Pancreas (tissue), 10 donors: ENCODE data around the gene LRWD1. TPM values are rescaled to one million over a fixed set of nuclear protein-coding genes. Genes with fewer than 3 reads are reported as not detected.
A peak's percentile ranks its signal among the peaks of the same experiment; 100 is the strongest.

ENCODE experiments used
- ATAC-seq, 4 donors: fragments of 200-7000 bp; cut with Tn5 transposase; one replicate each; pipeline versions ENCODE4 v1.8.0 to v1.9.1; 2020; ENCODE audit warnings: mild to moderate bottlenecking in 4 of 4, moderate library complexity in 4 of 4
- DNase-seq, 6 donors: peaks; one replicate each; pipeline ENCODE4 v3.0.0-alpha.2; 2020
- FAIRE-seq: peaks from 2 replicates; lab custom pipeline; 2012; peaks lifted over from hg19 to GRCh38; lab: Jason Lieb, UNC
- H3K27ac ChIP-seq, 4 donors: fragments of 200-600 bp; sonication (generic); 1 replicate in 3 of 4; 2 replicates in 1 of 4; pipeline versions ENCODE4 v1.5.0 to v1.8.0; 2020
- H3K27me3 ChIP-seq, 4 donors: fragments of 200-600 bp; one replicate each; pipeline ENCODE4 v1.8.0; 2021
- H3K36me3 ChIP-seq, 3 donors: fragments of 200-600 bp; sonication (generic) in 1 of 3; one replicate each; pipeline versions ENCODE4 v1.5.0 to v1.8.0; 2020 to 2021
- H3K4me1 ChIP-seq, 3 donors: fragments of 200-600 bp; one replicate each; pipeline ENCODE4 v1.8.0; 2021
- H3K4me3 ChIP-seq, 4 donors: fragments of 200-600 bp; sonication (generic) in 2 of 4; one replicate each; pipeline versions ENCODE4 v1.5.0 to v1.8.0; 2020 to 2021
- H3K9me3 ChIP-seq, 4 donors: fragments of 200-600 bp; one replicate each; pipeline ENCODE4 v1.8.0; 2021
- WGBS, 2 donors: extraction: QIAGEN DNeasy Blood & Tissue Kit; methylation state at CpG; one replicate each; pipeline ENCODE4 v1.1.7; 2013; 5-methylcytosine and 5-hydroxymethylcytosine counted together
- intact Hi-C, 3 donors: fragments of 100-400 bp; cut with DNase I; formaldehyde crosslinking; loops; one replicate each; pipeline versions ENCODE4 v1.11.1 to v1.14.2; 2022
- polyA plus RNA-seq, 2 donors: library from polyadenylated mRNA; stranded (reverse); fragments of 200-250 nt; gene quantifications; one replicate each; pipeline ENCODE4 v1.2.3, GENCODE V29; 2013
- total RNA-seq, 6 donors: library from RNA; stranded (reverse); fragmentation: NEBNext Ultra II Directional in 4 of 6; extraction: Animal tissue kit (Norgen Biotek cat#: 25700) in 4 of 6; gene quantifications; one replicate each; pipeline versions ENCODE4 v1.2.1 to v1.2.4, GENCODE V29; 2021 to 2023
- TF ChIP-seq, protein P1 (sequence below), 4 donors: fragments of 200-600 bp; sonication (generic) in 3 of 4; IDR thresholded peaks; one replicate each; pipeline versions ENCODE4 v1.5.0 to v1.8.0; 2021; ENCODE audit warnings: antibody characterized with exemption in 4 of 4
- donor health status: healthy with polysubstance abuse.
- donor health status: DM: no; HTN: no; CAD: no; lungs with moderate emphysema.
- donor health status: DM: no; HTN: no; CAD: no.
- donor health status: control.
- donor health status: control.
- donor health status: Bipolar disorder and iron deficiency.
- donor health status: DM: yes; HTN: yes; CAD: no.
- donor health status: DM: no; HTN: no; CAD: no.
- donor health status: DM: no; HTN: no; CAD: no.
- donor health status: DM: yes; HTN: yes; CAD: no.

Gene LRWD1
- total and polyA plus RNA-seq, 8 donors: 5.1 to 18.4 (median 8.3) TPM

- H3K27me3 ChIP-seq: no peaks in the 10 kb centered on the region
- H3K36me3 ChIP-seq: peaks cover 0 to 5% (median 0%) of the 10 kb centered on the region in 3 donors
- H3K27ac ChIP-seq: no peak overlapping the region
- no peak for ATAC-seq
- TF ChIP-seq, protein P1, sequence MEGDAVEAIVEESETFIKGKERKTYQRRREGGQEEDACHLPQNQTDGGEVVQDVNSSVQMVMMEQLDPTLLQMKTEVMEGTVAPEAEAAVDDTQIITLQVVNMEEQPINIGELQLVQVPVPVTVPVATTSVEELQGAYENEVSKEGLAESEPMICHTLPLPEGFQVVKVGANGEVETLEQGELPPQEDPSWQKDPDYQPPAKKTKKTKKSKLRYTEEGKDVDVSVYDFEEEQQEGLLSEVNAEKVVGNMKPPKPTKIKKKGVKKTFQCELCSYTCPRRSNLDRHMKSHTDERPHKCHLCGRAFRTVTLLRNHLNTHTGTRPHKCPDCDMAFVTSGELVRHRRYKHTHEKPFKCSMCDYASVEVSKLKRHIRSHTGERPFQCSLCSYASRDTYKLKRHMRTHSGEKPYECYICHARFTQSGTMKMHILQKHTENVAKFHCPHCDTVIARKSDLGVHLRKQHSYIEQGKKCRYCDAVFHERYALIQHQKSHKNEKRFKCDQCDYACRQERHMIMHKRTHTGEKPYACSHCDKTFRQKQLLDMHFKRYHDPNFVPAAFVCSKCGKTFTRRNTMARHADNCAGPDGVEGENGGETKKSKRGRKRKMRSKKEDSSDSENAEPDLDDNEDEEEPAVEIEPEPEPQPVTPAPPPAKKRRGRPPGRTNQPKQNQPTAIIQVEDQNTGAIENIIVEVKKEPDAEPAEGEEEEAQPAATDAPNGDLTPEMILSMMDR (IDR thresholded peaks at IDR 0.05): no peak
- H3K9me3 ChIP-seq: no peaks in the 10 kb centered on the region
- no peak for FAIRE-seq
- no peaks in the 10 kb centered on the region for H3K4me1 ChIP-seq
- 81 to 86% methylated on average over 14 of the region's 14 CpGs for WGBS, 2 donors
- intact Hi-C loops: no loop called here
- DNase-seq: no peak
- no peak overlapping the region for H3K4me3 ChIP-seq
Measured at GRCh38 chr7:102447311-102447710, 17.5 kb upstream of the LRWD1 start.

DNA sequence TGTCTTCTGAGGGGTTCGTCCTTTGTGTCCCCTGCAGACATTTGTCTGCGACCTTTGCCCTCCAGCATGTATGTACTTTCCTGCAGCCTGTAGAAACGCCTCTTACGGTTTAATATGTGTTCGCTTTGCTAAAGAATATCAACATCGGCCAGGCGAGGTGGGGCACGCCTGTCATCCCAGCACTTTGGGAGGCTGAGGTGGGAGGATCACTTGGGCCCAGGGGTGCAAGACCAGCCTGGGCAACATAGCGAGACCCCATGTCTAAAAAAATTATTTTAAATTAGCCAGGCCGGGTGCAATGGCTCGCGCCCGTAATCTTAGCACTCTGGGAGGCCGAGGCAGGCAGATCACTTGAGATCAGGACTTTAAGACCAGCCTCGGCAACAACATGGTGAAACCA lies 15.6 kb upstream of the LRWD1 start:
- peaks cover 0 to 5% (median 0%) of the 10 kb centered on the region in 3 donors for H3K36me3 ChIP-seq
- DNase-seq (no peak), FAIRE-seq (no peak), ATAC-seq (no peak)
- H3K27me3 ChIP-seq: no peaks in the 10 kb centered on the region
- no peak overlapping the region for H3K27ac ChIP-seq
- WGBS, 2 donors: 95 to 96% methylated on average over 15 of the region's 15 CpGs
- no peaks in the 10 kb centered on the region for H3K9me3 ChIP-seq
- H3K4me1 ChIP-seq: no peaks in the 10 kb centered on the region
- intact Hi-C loops: no loop called here
- TF ChIP-seq, protein P1 (IDR thresholded peaks at IDR 0.05): no peak
- no peak overlapping the region for H3K4me3 ChIP-seq

- ATAC-seq (peak in 2 of 4 donors; percentile 21 to 23), DNase-seq (no peak), FAIRE-seq (no peak)
- H3K4me3 ChIP-seq: no peak overlapping the region
- H3K27me3 ChIP-seq: no peaks in the 10 kb centered on the region
- no peak overlapping the region for H3K27ac ChIP-seq
- no peaks in the 10 kb centered on the region for H3K9me3 ChIP-seq
- TF ChIP-seq, protein P1 (IDR thresholded peaks at IDR 0.05): no peak
- WGBS, 2 donors: 75 to 76% methylated on average over 6 of the region's 6 CpGs
- intact Hi-C loops: no loop called here
- no peaks in the 10 kb centered on the region for H3K4me1 ChIP-seq
- H3K36me3 ChIP-seq: peaks cover 0 to 5% (median 0%) of the 10 kb centered on the region in 3 donors
Measured at GRCh38 chr7:102450242-102450641, 14.5 kb upstream of the LRWD1 start.

- Histone ChIP-seq H3K27me3 (no peaks in the 10 kb centered on the region), H3K36me3 (peaks cover 0 to 5% (median 0%) of the 10 kb centered on the region in 3 donors), H3K4me1 (no peaks in the 10 kb centered on the region), H3K4me3 (no peak overlapping the region), H3K9me3 (no peaks in the 10 kb centered on the region), H3K27ac (no peak overlapping the region)
- FAIRE-seq (no peak), DNase-seq (no peak), ATAC-seq (peak in 2 of 4 donors; percentile 10 to 45)
- TF ChIP-seq, protein P1 (IDR thresholded peaks at IDR 0.05): no peak
- intact Hi-C loops: no loop called here
- 35 to 41% methylated on average over 23 of the region's 23 CpGs for WGBS, 2 donors
Measured at GRCh38 chr7:102451371-102452054, 13.3 kb upstream of the LRWD1 start.

GRCh38 chr7:102452451-102452850 lies 12.3 kb upstream of the LRWD1 start:
- no peak for ATAC-seq
- FAIRE-seq: no peak
- DNase-seq: no peak

More at GRCh38 chr7:102452451-102452850, 12.3 kb upstream of the LRWD1 start:
- no peak overlapping the region for H3K4me3 ChIP-seq
- TF ChIP-seq, protein P1 (IDR thresholded peaks at IDR 0.05): no peak
- H3K36me3 ChIP-seq: peaks cover 0 to 9% (median 0%) of the 10 kb centered on the region in 3 donors
- no peaks in the 10 kb centered on the region for H3K4me1 ChIP-seq
- intact Hi-C loops: no loop called here
- H3K27me3 ChIP-seq: no peaks in the 10 kb centered on the region
- no peaks in the 10 kb centered on the region for H3K9me3 ChIP-seq
- no peak overlapping the region for H3K27ac ChIP-seq
- WGBS, 2 donors: 89 to 96% methylated on average over 6 of the region's 6 CpGs
